Lung (tissue), 12 donors: ENCODE data around the gene TMEM167A. TPM values are rescaled to one million over a fixed set of nuclear protein-coding genes. Genes with fewer than 3 reads are reported as not detected.

Source experiments
- ATAC-seq: fragments of 200-7000 bp; cut with Tn5 transposase; one replicate; pipeline ENCODE4 v1.9.1; 2020; ENCODE audit warnings: moderate number of reproducible peaks; ENCODE audit not compliant: insufficient read depth, low FRiP score
- DNase-seq, 3 donors: peaks; one replicate each; pipeline ENCODE4 v3.0.0-alpha.2; 2013 to 2017
- H3K27ac ChIP-seq, 2 donors: one replicate each; pipeline ENCODE4 v1.5.1; 2013; ENCODE audit warnings: mild to moderate bottlenecking in 2 of 2, moderate library complexity in 2 of 2, control low read depth in 1 of 2, inconsistent platforms in 1 of 2, low read depth in 1 of 2, low read length in 1 of 2
- H3K27me3 ChIP-seq, 3 donors: one replicate each; pipeline ENCODE4 v1.5.1; 2013; ENCODE audit warnings: low read length in 2 of 3; ENCODE audit not compliant: control insufficient read depth in 3 of 3, insufficient read depth in 3 of 3
- H3K36me3 ChIP-seq, 4 donors: one replicate each; pipeline ENCODE4 v1.5.1; 2013; ENCODE audit warnings: low read length in 4 of 4, mild to moderate bottlenecking in 1 of 4, moderate library complexity in 1 of 4; ENCODE audit not compliant: control insufficient read depth in 4 of 4, insufficient read depth in 4 of 4
- H3K4me1 ChIP-seq, 5 donors: one replicate each; pipeline ENCODE4 v1.5.1; 2013; ENCODE audit warnings: low read length in 5 of 5, mild to moderate bottlenecking in 2 of 5, moderate library complexity in 1 of 5; ENCODE audit not compliant: control insufficient read depth in 5 of 5, insufficient read depth in 5 of 5
- H3K4me3 ChIP-seq: one replicate; pipeline ENCODE4 v1.5.1; 2013; ENCODE audit warnings: mild to moderate bottlenecking, control low read depth, moderate library complexity
- H3K9ac ChIP-seq, 2 donors: one replicate each; pipeline ENCODE4 v1.5.1; 2013; ENCODE audit warnings: low read length in 2 of 2, control low read depth in 1 of 2; ENCODE audit not compliant: insufficient read depth in 1 of 2
- H3K9me3 ChIP-seq, 4 donors: one replicate each; pipeline ENCODE4 v1.5.1; 2013; ENCODE audit warnings: low read length in 3 of 4, mild to moderate bottlenecking in 1 of 4, moderate library complexity in 1 of 4; ENCODE audit not compliant: control insufficient read depth in 4 of 4, insufficient read depth in 3 of 4
- CTCF ChIP-seq: IDR thresholded peaks from 2 replicates; pipeline ENCODE4 v1.5.1; 2012; ENCODE audit warnings: mild to moderate bottlenecking; ENCODE audit errors: control extremely low read depth, extremely low read depth
- WGBS, 2 donors: extraction: QIAGEN DNeasy Blood & Tissue Kit; methylation state at CpG; one replicate each; pipeline ENCODE4 v1.1.7; 2013; 5-methylcytosine and 5-hydroxymethylcytosine counted together
- polyA plus RNA-seq, 2 donors: library from polyadenylated mRNA; stranded (reverse); fragments of 200-250 nt; gene quantifications; one replicate each; pipeline ENCODE4 v1.2.1, GENCODE V29; 2013
- total RNA-seq, 2 donors: library from RNA; depleted of rRNA in 1 of 2; stranded (reverse); fragments of >200 nt in 1 of 2; gene quantifications; one replicate each; pipeline ENCODE4 v1.2.1, GENCODE V29; 2014 to 2021
- donor health status: control.
- donor health status: control.
- donor health status: Bipolar disorder and iron deficiency.
- donor health status: healthy.
- donor health status: DM: yes; HTN: yes; CAD: no.

The TMEM167A gene
- total and polyA plus RNA-seq, 4 donors, result 32.2 to 75.7 (median 63.5) TPM

DNA sequence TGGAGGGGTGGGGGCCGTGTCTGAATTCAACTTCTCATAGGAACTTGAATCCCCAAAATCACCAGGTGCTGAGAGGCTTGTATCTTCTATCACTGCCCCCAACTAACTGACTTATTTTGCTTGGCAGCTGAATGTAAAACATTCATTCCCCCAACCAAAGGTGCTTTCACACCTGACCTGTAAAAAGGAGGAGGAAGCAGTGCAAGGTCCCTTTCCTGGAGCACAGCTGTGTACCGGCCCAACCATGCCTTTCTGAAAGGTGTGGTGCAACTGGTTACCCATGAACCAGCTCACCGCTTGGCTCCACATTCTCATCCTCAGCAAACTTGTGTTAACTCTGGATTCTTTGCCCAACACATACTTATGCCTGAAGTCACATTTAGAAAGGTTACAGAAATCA, 34.7 kb downstream of the TMEM167A start:
- Histone ChIP-seq H3K4me1 (peaks cover 0 to 1% (median 0%) of the 10 kb centered on the region in 5 donors), H3K9ac (no peak overlapping the region), H3K4me3 (no peak overlapping the region), H3K9me3 (no peaks in the 10 kb centered on the region), H3K27me3 (no peaks in the 10 kb centered on the region), H3K27ac (no peak overlapping the region), H3K36me3 (no peaks in the 10 kb centered on the region)
- no peak for DNase-seq
- 95 to 98% methylated on average over 3 of the region's 3 CpGs for WGBS, 2 donors
- no peak for ATAC-seq
- TF ChIP-seq CTCF, result no peak

DNA sequence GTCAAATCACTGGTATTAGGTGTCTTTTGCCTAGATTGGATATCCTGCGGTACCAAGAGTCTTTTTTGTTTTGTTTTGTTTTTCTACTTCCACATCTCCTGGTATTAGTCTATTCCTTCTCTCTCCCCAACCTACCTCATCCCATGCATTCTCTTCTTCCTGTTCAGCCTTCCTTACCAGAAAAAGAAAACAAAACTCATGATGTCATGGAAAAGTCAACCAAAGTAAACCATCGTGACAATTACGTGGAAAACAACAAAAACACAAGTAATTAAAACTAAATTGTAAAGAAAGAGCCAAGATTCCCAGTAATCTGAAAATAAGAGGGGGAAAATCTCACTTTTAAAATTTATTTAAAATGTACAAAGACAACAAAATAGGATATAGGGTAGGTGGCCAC, 38.3 kb downstream of the TMEM167A start:
- DNase-seq (no peak), ATAC-seq (no peak)
- H3K27ac ChIP-seq, result no peak overlapping the region
- no peaks in the 10 kb centered on the region for H3K9me3 ChIP-seq
- H3K4me1 ChIP-seq, result peaks cover 0 to 35% (median 11%) of the 10 kb centered on the region in 5 donors
- no peaks in the 10 kb centered on the region for H3K27me3 ChIP-seq
- 90 to 95% methylated on average over 3 of the region's 3 CpGs for WGBS, 2 donors
- H3K9ac ChIP-seq, result no peak overlapping the region
- TF ChIP-seq CTCF, result no peak
- no peak overlapping the region for H3K4me3 ChIP-seq
- no peaks in the 10 kb centered on the region for H3K36me3 ChIP-seq

GRCh38 chr5:83036991-83037575, 40.1 kb downstream of the TMEM167A start:
- H3K9me3 ChIP-seq, result no peaks in the 10 kb centered on the region
- H3K4me3 ChIP-seq, result no peak overlapping the region
- peak in 2 of 3 donors; percentile 32 to 46 for DNase-seq
- peaks cover 0 to 42% (median 16%) of the 10 kb centered on the region in 5 donors for H3K4me1 ChIP-seq
- H3K9ac ChIP-seq, result no peak overlapping the region
- ATAC-seq, result no peak
- 74 to 82% methylated on average over 4 of the region's 4 CpGs for WGBS, 2 donors
- no peak for TF ChIP-seq CTCF
- H3K27me3 ChIP-seq, result no peaks in the 10 kb centered on the region
- no peak overlapping the region for H3K27ac ChIP-seq
- no peaks in the 10 kb centered on the region for H3K36me3 ChIP-seq
